ENCODE measurements around the gene HNRNPLL. TPM values are rescaled to one million over a fixed set of nuclear protein-coding genes. Genes with fewer than 3 reads are reported as not detected.
A peak's percentile ranks its signal among the peaks of the same experiment; 100 is the strongest.

HNRNPLL gene
- total RNA-seq, 2 experiments from 2014 or later = 7.6 to 47.9 TPM

DNA sequence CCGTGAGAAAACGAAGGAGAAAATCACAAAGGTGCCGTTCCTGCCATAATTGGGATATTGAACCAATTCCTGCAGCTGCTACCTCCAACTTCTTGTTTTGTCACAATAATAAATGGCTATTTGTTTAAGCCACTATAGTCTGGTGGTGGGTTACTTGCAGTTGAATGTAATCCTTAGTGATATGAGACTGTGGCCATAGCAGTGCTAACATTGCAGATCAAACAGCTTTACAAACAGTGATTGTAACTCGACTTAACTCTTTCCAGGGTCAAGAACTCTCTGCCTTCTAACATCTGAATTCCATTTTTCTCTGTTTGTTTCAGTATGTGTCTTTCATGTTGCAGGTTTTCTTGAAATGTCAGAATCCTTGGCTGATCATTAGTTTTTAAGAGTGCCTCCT is 24.7 kb upstream of the HNRNPLL start:
- Histone ChIP-seq H3K4me3 (ENCODE audit: low read depth, low read length, poor library complexity, severe bottlenecking) (no peak overlapping the region), H3K4me2 (ENCODE audit: low read length) (no peak overlapping the region), H3K27ac (ENCODE audit: low read depth, low read length, poor library complexity, severe bottlenecking) (no peak overlapping the region), H3K79me2 (ENCODE audit: insufficient read depth, low read depth, low read length) (no peaks in the 10 kb centered on the region), H3K36me3 (ENCODE audit: insufficient read depth, low read length) (no peaks in the 10 kb centered on the region), H3K9me3 (ENCODE audit: low read length) (no peaks in the 10 kb centered on the region), H3K9me2 (ENCODE audit: insufficient read depth, low read length) (no peaks in the 10 kb centered on the region), H2AFZ (ENCODE audit: low read length) (no peak overlapping the region), H3K4me1 (ENCODE audit: insufficient read depth, low read length, poor library complexity, severe bottlenecking) (peaks cover 22% of the 10 kb centered on the region), H4K20me1 (ENCODE audit: insufficient read depth, low read length) (no peaks in the 10 kb centered on the region)
- TF ChIP-seq, protein P1, sequence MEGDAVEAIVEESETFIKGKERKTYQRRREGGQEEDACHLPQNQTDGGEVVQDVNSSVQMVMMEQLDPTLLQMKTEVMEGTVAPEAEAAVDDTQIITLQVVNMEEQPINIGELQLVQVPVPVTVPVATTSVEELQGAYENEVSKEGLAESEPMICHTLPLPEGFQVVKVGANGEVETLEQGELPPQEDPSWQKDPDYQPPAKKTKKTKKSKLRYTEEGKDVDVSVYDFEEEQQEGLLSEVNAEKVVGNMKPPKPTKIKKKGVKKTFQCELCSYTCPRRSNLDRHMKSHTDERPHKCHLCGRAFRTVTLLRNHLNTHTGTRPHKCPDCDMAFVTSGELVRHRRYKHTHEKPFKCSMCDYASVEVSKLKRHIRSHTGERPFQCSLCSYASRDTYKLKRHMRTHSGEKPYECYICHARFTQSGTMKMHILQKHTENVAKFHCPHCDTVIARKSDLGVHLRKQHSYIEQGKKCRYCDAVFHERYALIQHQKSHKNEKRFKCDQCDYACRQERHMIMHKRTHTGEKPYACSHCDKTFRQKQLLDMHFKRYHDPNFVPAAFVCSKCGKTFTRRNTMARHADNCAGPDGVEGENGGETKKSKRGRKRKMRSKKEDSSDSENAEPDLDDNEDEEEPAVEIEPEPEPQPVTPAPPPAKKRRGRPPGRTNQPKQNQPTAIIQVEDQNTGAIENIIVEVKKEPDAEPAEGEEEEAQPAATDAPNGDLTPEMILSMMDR (conservative IDR thresholded peaks at IDR 0.05; ENCODE audit: low read length) = no peak
- ChIA-PET CTCF (ENCODE audit: unreplicated experiment) (interaction anchor here (0.6 kb wide), 1 partner anchor 15 kb away, joined by 3 read pairs; no protein-coding TSS in a partner anchor), POLR2A (interaction anchor here (1.0 to 2.6 kb wide), 6 partner anchors 10 to 26 kb away, joined by 3 to 9 read pairs (median 4); no protein-coding TSS in a partner anchor)
- DNase-seq (ENCODE audit: low spot score) = no peak
- intact Hi-C loops (cut with micrococcal nuclease; ENCODE audit: unreplicated experiment) = no loop called here
- no TSS peak for BruUV-seq (replicated peaks)

DNA sequence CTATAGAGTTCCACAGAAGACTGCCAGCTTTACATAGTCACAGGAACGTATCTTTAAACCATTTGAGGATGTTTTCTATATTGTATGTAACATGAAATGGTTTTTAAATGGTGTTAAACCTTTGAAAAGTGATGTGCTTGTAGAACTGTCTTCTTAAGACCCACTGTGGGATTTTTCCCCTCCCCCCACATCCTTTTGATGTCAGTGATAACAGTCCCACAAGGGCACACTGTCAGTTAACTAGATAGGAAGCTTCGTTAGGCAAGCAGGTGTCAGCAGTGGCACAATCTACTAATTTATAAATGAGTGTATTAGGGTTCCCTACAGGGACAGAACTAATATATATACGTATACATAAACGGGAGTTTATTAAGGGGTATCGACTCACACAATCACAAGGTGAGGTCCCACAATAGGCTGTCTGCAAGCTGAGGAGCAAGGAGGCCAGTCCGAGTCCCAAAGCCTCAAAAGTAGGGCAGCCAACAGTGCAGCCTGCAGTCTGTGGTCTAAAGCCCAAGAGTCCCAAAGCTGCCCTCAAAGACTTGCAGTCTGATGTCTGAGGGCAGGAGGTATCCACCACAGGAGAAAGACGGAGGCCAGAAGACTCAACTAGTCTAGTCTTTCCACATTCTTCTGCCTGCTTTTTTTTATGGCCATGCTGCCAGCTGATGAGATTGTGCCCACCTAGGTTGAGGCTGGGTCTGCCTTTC is 23.8 kb upstream of the HNRNPLL start:
- H3K4me1 ChIP-seq (ENCODE audit: insufficient read depth, low read length, poor library complexity, severe bottlenecking) = peaks cover 27% of the 10 kb centered on the region
- no peaks in the 10 kb centered on the region for H3K9me3 ChIP-seq (ENCODE audit: low read length)
- H3K9me2 ChIP-seq (ENCODE audit: insufficient read depth, low read length) = no peaks in the 10 kb centered on the region
- no peak for TF ChIP-seq EZH2phosphoT487 (IDR thresholded peaks at IDR 0.05; ENCODE audit: borderline replicate concordance, low read depth, low read length)
- TF ChIP-seq, protein P1 (conservative IDR thresholded peaks at IDR 0.05; ENCODE audit: low read length) = no peak
- BruUV-seq (replicated peaks) = no TSS peak
- no peaks in the 10 kb centered on the region for H4K20me1 ChIP-seq (ENCODE audit: insufficient read depth, low read length)
- CTCF ChIA-PET (ENCODE audit: unreplicated experiment) = no interaction called here
- H3K79me2 ChIP-seq (ENCODE audit: insufficient read depth, low read depth, low read length) = no peaks in the 10 kb centered on the region
- H3K4me3 ChIP-seq (ENCODE audit: low read depth, low read length, poor library complexity, severe bottlenecking) = no peak overlapping the region
- POLR2A ChIA-PET = interaction anchor here (0.5 to 2.6 kb wide), 18 partner anchors 8 to 1173 kb away, joined by 3 to 9 read pairs (median 3); partner anchors contain the start of genes GALM and SRSF7
- DNase-seq (ENCODE audit: low spot score) = peak; percentile 48
- peak overlapping the region; percentile 51; the same call in 1 of the 2 replicates for H2AFZ ChIP-seq (ENCODE audit: low read length)
- H3K27ac ChIP-seq (ENCODE audit: low read depth, low read length, poor library complexity, severe bottlenecking) = no peak overlapping the region
- intact Hi-C loops (cut with micrococcal nuclease; ENCODE audit: unreplicated experiment) = no loop called here
- no peaks in the 10 kb centered on the region for H3K36me3 ChIP-seq (ENCODE audit: insufficient read depth, low read length)
- peak overlapping the region; percentile 49 for H3K4me2 ChIP-seq (ENCODE audit: low read length)

DNA sequence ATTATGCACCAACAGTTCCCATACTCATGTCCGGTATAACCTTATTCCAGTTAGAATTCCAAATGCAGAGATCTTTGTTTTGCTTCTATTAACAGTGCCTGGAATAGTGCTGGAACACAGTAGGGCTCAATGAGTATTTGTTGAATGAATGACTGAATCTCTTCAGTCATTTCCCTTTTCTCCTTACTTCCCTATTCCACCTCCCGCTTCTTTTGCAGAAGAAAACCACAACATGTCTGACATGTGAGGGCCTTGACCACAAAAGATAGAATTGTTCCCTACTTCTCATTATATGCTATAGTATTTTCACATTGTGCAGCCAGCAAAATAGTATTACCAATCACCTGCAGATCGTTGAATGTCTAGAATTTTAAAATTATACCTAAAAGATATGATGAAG is 19.5 kb upstream of the HNRNPLL start:
- Histone ChIP-seq H3K4me2 (ENCODE audit: low read length) (peak overlapping the region; percentile 37), H3K27ac (ENCODE audit: low read depth, low read length, poor library complexity, severe bottlenecking) (no peak overlapping the region), H3K36me3 (ENCODE audit: insufficient read depth, low read length) (no peaks in the 10 kb centered on the region), H3K4me3 (ENCODE audit: low read depth, low read length, poor library complexity, severe bottlenecking) (no peak overlapping the region), H3K9me3 (ENCODE audit: low read length) (no peaks in the 10 kb centered on the region), H4K20me1 (ENCODE audit: insufficient read depth, low read length) (no peaks in the 10 kb centered on the region), H2AFZ (ENCODE audit: low read length) (peak overlapping the region; percentile 54), H3K4me1 (ENCODE audit: insufficient read depth, low read length, poor library complexity, severe bottlenecking) (peaks cover 38% of the 10 kb centered on the region), H3K79me2 (ENCODE audit: insufficient read depth, low read depth, low read length) (no peaks in the 10 kb centered on the region), H3K9me2 (ENCODE audit: insufficient read depth, low read length) (no peaks in the 10 kb centered on the region)
- TF ChIP-seq, protein P1 (conservative IDR thresholded peaks at IDR 0.05; ENCODE audit: low read length) = no peak
- TF ChIP-seq EZH2phosphoT487 (IDR thresholded peaks at IDR 0.05; ENCODE audit: borderline replicate concordance, low read depth, low read length) = no peak
- ChIA-PET CTCF (ENCODE audit: unreplicated experiment) (no interaction called here), POLR2A (interaction anchor here (0.6 kb wide), 1 partner anchor 8 kb away, joined by 4 read pairs; no protein-coding TSS in a partner anchor)
- BruUV-seq (replicated peaks) = no TSS peak
- intact Hi-C loops (cut with micrococcal nuclease; ENCODE audit: unreplicated experiment) = loop anchor here (2.0 kb wide), 1 partner anchor 13 kb away; no protein-coding TSS in a partner anchor
- DNase-seq (ENCODE audit: low spot score) = no peak
